SHP77 treated with DMSO at 0.1 percent for 48 hours (cell line): ENCODE measurements around the gene RAP1GDS1.
"Not testable (repeated sequence)": the region's sequence is repeated elsewhere in the genome, so short reads cannot be mapped to it uniquely, and the experiment has no call there.

ENCODE experiments used
- DNase-seq: peaks from one replicate; lab custom pipeline; 2025; lab: John Stamatoyannopoulos, UW

Gene RAP1GDS1

DNA sequence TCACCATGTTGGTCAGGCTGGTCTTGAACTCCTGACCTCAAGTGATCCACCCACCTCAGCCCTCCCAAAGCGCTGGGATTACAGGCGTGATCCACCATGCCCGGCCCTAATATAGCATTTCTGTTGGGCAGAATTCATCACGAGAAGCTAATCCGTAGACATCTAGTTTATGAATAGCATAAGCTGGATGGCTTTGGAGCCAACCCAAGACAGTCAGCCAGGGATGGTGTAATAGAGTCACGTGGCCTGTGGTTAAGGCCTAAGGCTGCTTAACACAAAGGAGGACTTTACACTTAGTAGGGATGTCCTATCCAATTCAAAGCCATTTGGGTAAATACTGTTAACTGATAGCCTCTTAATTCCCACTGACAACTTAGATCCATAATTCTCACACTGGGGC, 173.6 kb downstream of the RAP1GDS1 start:
- DNase-seq = no peak

DNA sequence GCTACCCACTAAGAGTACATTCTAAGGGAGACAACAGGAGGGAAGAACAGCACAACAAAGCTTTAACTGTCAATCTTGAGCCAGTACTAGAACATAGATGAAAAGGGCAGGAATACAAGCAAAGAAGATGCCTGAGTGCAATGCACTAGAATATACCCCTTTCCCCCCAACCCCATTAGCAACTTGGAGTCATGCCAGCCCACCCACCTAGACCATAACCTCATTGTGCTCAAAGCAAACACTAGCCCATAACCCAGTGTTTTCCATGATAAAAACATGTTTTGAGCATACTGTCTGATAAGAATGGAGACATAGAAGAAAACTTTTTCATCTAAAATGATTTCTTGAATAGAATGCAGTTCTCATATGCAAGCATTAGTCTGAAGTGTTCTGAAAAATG, 183.2 kb downstream of the RAP1GDS1 start:
- DNase-seq = no peak

DNA sequence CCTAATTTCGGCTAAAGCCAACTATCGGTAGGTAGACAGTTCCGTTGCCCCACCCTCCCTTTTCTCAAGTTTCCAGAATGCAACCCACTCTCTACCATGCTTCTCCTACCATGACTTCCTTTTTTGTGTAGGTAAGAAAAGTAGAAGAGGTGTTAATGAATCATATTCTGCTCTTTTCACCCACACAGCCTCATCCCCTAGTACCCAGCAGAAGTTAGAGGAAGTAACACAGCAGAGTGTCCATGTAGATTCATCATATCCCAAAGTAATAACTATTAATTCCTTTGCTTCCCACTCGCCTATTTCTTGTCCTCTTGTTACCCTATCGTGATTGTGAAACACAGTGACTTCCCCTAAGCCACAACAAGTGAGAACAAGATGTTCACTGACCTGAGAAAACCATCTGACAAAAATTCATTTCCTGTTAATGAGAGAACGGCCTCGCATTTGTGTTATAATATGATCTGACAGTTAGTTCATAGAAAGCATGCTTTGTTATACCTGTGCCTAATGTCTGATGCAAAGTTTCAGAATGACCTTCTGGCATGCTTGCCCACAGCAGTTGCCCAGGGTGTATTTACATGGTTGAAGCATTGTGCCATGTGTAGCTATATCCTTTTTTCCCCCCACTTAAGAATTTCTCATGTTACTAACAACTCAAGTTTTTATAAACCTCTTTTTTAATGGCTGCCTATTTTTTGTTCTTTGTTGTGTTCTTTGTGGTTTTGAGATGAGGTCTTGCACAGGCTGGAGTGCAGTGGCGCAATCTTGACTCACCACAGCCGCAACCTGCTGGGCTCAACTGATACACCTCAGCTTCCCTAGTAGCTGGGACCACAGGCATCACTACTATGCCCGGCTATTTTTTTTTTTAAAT, 185.6 kb downstream of the RAP1GDS1 start:
- no peak for DNase-seq

DNA sequence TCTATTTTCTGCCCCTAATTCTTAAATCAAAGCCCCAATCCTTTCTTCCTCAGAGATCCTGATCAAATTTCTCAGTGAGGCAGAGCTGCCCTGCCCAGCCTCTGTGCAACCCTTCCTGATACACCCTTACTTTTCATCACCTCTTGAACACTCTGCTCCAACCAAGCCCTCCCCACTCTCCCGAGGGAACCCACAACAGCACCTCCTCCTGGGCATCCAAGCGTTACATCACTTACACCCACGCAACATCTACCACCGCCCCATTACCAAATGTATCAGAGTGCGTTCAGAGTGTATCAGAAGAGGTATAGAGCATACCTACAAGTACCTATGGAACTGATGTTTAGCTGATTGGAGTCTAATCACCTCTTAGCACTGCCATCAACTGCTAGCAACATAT, 186.5 kb downstream of the RAP1GDS1 start:
- no peak for DNase-seq

DNA sequence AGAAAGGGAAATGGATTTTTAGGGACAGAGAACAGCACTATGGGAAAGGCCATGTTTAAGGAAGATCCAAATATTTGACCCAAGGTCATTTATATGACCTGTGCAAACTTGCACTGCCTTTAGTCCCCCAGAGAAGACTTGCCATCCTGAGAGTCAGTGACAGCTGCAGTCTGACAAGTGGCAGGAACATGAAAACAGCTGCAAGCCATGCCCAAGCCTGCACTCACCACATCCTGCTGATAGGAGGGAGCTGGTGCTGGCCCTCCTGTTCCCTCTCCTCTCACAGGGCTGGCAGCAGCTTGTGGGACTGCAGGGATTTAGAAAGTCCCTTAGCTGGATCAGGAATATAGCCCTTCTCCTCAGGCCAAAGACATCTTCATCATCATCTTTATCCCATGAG, 187.7 kb downstream of the RAP1GDS1 start:
- DNase-seq = no peak

DNA sequence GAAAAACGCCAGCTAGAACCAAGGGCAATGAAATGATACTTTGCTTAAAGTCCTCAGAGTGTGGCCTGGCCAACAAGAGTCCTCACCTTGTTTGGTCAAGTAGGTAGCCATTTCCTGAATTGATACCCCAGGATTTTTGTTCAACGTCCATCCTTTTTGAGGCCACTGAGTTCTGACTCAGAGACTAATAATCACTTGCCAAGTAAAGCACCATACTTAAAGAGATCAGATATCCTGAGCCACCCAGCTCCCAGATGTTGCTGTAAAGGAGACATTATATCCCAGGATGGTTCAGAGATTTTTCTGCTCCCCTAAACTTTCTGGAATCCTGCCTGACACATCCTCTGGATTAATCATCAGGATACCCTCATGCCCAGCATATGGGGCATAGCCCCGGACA, 190.9 kb downstream of the RAP1GDS1 start:
- no peak for DNase-seq

DNA sequence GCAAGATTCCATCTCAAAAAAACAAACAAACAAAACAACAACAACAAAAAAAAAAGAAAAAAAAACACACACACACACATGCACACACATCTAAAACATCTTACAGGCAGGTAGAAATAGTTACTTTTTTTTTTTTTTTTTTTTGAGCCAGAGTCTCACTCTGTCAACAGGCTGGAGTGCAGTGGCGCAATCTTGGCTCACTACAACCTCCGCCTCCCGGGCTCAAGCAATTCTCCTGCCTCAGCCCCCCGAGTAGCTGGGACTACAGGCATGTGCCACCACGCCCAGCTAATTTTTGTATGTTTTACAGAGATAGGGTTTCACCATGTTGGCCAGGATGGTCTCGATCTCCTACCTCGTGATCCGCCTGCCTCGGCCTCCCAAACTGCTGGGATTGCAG, 196.2 kb downstream of the RAP1GDS1 start:
- not testable (repeated sequence) for DNase-seq

DNA sequence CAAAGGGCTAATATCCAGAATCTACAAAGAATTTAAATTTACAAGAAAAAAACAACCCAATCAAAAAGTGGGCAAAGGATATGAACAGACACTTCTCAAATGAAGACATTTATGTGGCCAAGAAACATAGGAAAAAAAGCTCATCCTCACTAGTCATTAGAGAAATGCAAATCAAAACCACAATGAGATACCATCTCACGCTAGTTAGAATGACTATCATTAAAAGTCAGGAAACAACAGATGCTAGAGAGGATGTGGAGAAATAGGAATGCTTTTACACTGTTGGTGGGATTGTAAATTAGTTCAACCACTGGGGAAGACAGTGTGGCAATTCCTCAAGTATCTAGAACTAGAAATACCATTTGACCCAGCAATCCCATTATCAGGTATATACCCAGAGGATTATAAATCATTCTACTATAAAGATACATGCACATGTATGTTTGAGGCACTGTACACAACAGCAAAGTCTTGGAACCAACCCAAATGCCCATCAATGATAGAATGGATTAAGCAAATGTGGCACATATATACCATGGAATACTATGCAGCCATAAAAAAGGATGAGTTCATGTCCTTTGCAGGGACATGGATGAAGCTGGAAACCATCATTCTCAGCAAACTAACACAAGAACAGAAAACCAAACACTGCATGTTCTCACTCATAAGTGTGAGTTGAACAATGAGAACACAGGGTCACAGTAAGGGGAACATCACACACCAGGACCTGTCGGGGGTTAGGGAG, 200.1 kb downstream of the RAP1GDS1 start:
- DNase-seq = not testable (repeated sequence)

DNA sequence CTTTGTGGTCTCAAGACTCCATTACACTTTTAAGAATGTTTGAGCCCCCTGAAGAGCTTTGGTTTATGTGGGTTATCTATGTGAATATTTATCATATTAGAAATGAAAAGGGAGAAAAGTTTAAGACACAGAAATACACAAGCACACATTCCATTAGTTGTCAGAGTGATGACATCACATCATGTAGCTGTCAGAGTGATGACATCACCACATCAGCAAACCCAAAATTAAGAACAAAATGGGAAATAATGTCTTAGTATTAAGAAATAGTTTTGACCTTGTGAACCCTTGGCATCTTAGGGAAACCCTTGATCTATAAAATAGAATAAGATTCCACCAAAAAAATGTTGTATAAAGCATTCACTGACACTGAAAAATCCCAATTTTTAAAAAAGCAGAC, 201.3 kb downstream of the RAP1GDS1 start:
- no peak for DNase-seq

DNA sequence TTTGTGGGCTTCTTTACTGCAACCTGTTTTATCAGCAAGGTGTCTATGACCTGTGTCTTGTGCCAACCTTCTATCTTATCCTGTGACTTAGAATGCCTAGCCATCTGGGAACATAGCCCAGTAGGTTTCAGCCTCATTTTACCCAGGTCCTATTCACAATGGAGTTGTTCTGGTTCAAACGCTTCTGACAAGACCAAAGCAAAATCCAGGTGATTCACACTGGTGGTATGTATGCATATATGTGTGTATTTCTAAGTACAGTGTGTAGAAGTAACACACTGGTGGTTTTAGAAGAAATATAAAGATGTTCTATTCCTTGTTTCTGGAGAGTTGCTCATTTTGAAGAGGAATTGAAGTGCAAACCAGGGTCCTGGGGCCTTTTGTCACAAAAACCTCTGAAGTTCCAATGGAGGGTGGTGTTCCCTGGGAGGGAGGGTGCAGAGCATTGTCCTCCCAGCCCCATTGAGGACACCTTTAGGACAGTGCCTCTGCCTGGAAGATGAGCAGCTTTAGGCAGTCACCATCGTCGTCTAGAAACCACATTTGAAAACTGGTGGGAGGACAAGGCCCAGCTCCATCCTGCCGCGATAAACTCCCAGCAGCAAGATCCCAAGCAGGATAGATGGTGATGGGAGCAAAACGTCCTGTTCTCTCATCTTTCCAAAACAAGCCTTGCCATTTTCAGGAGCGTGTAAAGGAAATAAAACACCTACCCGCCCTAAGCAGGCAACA, 205.8 kb downstream of the RAP1GDS1 start:
- DNase-seq = no peak

DNA sequence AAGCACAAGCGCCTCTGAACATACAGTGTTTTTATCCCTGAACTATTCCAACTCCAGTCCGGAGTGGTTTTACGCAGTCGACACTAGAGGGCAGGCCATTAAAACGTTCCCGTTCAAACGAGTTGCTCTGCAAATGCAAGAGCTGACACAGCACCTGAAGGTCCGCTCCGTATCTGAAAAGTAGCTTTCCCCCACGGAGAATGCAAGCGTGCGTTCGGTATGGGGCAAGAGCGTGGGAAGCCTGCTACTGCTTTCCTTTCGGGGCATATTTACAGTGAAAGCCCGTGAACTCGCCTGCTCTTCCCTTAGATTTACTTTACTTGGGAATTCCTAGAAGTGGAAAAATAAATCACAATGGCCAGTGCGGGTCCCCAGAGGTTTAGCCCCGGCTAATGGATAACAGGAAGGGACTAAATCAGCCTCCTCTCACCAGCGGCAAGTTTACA, 206.5 kb downstream of the RAP1GDS1 start:
- peak; percentile 0 for DNase-seq

DNA sequence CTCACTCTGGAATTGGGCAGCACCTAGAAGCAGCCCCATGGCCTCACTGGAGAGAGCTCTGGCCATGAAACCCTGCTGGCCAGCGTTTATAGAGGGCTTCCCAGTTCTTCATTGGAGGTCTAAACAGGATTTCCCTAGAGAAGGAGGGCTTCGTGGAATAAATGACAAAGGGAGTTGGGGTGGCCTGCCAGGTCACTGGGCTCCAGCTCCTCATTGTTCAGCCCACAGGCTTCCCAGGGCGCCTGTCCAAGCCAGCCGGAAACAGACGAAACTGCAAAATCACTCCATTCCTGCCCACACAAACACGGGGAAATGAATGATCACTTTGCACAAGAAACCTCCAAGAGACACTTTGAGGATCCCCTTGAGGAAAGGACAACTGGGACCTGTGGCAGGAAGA, 207.5 kb downstream of the RAP1GDS1 start:
- DNase-seq = no peak

DNA sequence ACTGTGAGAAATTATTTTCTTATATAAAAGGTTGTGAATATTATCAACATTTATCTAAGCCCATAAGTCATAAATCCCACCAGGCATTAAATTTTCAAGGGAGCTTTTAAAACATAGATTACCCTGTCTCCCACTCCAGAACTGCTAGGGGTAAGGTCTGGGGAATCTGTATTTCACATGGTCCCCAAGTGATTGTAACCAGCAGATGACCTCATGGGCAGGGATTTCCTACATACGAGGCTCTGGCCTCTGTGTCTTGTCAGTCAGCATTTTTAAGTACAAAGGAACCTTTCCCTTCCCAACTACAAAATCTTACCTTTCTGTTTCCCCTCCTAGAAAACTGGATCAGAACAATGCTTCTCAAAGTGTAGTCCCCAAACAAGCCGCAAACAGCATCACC, 208.6 kb downstream of the RAP1GDS1 start:
- no peak for DNase-seq

DNA sequence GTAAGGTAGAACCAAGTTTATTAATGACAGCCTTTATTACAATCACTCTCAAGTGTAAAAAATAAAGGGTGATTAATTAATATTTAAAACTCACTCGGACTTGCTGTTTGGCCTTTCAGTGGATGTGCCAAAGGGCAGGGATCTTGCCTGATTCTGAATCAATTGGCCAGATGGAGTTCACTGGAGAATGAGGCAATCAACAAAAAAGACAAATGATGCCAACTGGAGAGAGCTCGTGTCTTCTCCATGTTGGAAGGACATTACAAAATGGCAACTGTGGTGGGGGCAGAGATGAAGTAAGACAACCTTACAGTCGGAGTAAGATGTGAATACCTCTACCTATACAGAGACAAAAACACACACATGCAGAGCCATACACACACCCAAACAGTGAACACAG, 209.2 kb downstream of the RAP1GDS1 start:
- no peak for DNase-seq

DNA sequence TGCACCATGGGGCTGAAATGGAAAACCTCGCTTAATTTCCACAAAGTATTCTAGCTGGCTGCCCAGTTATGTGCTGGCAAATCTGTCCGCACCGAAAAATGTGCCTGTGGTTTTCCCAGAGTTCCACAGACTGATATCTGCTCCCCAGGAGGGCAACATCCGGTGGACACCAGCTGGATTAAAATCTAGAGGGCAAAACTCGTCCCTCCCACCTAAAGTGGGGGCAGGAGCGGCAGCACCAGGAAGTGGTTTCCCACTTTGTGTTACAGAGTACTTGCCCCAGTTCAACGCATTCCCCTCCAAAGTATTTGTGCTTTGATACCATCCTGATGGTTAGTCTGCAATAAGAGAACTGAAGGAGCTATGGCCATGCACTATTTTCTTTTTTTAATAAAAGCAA, 209.6 kb downstream of the RAP1GDS1 start:
- no peak for DNase-seq

DNA sequence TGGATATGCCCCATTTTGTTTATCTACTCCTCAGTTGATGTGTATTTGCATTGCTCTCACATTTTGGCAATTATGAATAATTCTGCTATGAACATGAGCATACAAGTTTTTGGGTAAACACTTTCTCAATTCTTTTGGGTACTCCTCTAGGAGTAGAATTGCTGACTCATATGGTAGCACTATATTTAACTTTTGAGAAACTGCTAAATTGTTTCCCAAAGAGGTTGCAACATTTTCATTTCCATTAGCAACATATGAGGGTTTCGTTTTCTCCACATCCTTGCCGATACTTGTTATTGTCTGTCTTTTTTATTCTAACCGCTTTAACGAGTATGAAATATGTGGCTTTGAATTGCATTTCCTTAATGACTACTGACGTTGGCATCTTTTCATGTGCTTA, 211.9 kb downstream of the RAP1GDS1 start:
- no peak for DNase-seq

DNA sequence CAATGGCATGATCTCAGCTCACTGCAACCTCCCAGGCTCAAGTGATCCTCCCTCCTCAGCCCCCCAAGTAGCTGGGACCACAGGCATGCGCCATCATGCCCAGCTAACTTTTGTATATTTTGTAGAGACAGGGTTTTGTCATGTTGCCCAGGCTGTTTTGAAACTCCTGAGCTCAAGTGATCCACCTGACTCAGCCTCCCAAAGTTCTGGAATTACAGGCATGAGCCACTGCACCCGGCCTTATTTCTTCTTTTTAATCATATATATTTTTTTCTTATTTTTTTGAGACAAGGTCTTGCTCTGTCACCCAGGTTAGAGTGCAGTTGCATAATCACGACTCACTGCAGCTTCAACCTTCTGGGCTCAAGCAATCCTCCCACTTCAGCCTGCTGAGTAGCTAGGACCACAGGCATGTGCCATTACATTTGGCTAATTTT, 213.2 kb downstream of the RAP1GDS1 start:
- no peak for DNase-seq

DNA sequence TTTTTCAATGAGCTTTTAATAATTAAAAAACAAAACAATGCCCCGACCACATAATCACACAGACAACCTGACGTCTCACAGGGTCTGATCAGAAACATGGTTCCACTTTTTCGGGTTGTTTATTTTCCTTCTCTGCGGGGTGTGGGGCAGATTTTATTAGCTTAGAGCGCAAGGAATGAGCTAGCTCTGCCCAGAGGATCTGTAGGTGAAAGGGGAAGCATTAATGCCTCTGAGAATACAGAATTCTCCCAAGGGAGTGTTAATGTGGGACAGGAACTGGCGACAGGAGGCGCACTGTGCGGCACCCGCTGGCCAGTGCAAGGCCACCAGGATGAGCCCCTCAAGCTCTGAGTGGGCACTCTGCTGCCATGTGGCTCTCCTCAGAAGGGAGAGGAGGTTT, 215.7 kb downstream of the RAP1GDS1 start:
- no peak for DNase-seq

DNA sequence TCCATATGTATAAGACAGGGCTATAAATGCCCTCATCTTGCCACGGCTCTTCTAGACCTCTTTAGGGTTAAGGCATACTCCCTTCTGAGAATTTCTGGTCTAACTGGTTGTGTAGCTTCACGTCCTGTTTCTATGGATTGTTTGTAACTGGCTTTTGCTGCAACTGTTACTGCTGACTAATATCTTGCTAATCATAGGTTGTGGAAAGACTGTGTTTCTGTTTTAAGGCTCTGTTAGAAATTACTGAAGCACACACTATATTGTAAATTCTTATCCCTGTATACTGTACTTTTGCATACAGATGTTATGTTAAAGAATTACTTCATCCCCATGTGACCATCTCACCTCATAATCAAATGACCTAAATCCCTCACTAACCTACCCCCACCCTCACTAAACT, 218.4 kb downstream of the RAP1GDS1 start:
- DNase-seq = not testable (repeated sequence)

DNA sequence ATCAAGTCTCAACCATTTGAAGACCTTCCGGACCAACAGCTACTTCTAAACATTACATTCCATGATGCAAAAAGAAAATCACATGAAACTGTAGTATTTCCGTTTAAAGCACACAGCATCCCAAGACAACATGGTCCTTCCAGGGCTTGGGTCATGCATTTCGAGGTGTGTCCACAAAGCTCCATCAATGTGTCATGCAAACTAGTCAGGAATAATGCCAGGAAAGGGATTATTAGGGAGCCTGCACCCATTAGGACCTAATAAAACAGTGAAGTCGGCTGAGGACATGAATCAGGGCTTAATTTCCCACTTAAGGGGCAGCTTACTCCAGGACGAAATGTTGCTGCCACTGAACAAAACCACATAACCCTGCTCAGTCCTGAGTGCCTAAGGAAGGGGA, 219.4 kb downstream of the RAP1GDS1 start:
- DNase-seq = no peak

DNA sequence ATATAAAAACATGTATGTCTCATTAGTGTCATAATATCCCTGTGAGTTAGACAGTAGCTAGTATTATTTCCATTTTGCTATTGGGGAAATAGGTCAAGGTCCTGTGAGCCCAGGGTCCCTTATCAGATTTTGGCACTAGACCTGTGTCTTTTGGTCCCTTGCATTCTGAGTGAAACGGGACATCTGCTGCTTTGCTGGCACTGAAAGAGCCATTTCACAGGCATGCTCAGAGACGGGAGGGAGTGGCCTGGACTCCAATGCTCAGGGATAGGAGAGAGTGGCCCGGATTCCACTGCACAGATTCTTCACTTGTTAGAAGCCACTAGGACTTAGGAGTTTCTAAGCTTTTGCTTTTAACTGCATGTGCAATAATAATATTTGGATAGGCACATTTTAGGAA, 220.0 kb downstream of the RAP1GDS1 start:
- no peak for DNase-seq

DNA sequence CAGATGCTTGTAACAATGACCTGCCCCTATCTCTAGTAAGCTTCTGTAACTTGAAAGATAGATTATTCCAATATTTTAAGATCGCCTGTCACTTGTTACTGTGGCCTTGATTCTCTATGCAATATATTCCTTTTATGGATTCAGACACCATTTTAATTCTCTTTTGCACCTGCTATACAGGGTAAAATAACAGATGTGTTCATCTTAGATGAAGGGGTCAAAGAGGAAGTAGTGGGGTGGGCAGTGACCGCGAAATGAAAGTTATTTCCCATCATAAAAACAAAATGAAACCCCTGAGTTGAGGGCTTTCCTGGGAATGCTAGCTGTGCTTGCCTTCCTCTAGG, 221.3 kb downstream of the RAP1GDS1 start:
- DNase-seq = no peak
